ENCODE data around the gene MX2.
"Not testable (repeated sequence)": the region's sequence is repeated elsewhere in the genome, so short reads cannot be mapped to it uniquely, and the experiment has no call there.

Gene MX2

GRCh38 chr21:41358193-41359166, 3.3 kb upstream of the MX2 start:
- Histone ChIP-seq H3K4me1 (ENCODE audit: insufficient read depth, poor library complexity, severe bottlenecking) (no peaks in the 10 kb centered on the region), H3K36me3 (ENCODE audit: low read depth) (no peaks in the 10 kb centered on the region), H3K27me3 (ENCODE audit: insufficient read depth, poor library complexity, severe bottlenecking) (no peaks in the 10 kb centered on the region), H3K4me3 (ENCODE audit: severe bottlenecking) (no peak overlapping the region), H3K27ac (ENCODE audit: poor library complexity, severe bottlenecking) (no peak overlapping the region), H3K9me3 (ENCODE audit: severe bottlenecking) (no peaks in the 10 kb centered on the region)
- DNase-seq (ENCODE audit: low spot score) (no peak), ATAC-seq (ENCODE audit: low read depth) (no peak)
- TF ChIP-seq, protein P1, sequence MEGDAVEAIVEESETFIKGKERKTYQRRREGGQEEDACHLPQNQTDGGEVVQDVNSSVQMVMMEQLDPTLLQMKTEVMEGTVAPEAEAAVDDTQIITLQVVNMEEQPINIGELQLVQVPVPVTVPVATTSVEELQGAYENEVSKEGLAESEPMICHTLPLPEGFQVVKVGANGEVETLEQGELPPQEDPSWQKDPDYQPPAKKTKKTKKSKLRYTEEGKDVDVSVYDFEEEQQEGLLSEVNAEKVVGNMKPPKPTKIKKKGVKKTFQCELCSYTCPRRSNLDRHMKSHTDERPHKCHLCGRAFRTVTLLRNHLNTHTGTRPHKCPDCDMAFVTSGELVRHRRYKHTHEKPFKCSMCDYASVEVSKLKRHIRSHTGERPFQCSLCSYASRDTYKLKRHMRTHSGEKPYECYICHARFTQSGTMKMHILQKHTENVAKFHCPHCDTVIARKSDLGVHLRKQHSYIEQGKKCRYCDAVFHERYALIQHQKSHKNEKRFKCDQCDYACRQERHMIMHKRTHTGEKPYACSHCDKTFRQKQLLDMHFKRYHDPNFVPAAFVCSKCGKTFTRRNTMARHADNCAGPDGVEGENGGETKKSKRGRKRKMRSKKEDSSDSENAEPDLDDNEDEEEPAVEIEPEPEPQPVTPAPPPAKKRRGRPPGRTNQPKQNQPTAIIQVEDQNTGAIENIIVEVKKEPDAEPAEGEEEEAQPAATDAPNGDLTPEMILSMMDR (IDR thresholded peaks at IDR 0.05; ENCODE audit: poor library complexity, severe bottlenecking), result no peak

- H3K4me1 ChIP-seq (ENCODE audit: insufficient read depth, poor library complexity, severe bottlenecking), result no peaks in the 10 kb centered on the region
- no peak for DNase-seq (ENCODE audit: low spot score)
- no peaks in the 10 kb centered on the region for H3K27me3 ChIP-seq (ENCODE audit: insufficient read depth, poor library complexity, severe bottlenecking)
- H3K4me3 ChIP-seq (ENCODE audit: severe bottlenecking), result no peak overlapping the region
- no peaks in the 10 kb centered on the region for H3K36me3 ChIP-seq (ENCODE audit: low read depth)
- no peak overlapping the region for H3K27ac ChIP-seq (ENCODE audit: poor library complexity, severe bottlenecking)
- no peak for ATAC-seq (ENCODE audit: low read depth)
- H3K9me3 ChIP-seq (ENCODE audit: severe bottlenecking), result no peaks in the 10 kb centered on the region
- TF ChIP-seq, protein P1 (IDR thresholded peaks at IDR 0.05; ENCODE audit: poor library complexity, severe bottlenecking), result no peak
Measured at GRCh38 chr21:41359286-41359685, 2.5 kb upstream of the MX2 start.

DNA sequence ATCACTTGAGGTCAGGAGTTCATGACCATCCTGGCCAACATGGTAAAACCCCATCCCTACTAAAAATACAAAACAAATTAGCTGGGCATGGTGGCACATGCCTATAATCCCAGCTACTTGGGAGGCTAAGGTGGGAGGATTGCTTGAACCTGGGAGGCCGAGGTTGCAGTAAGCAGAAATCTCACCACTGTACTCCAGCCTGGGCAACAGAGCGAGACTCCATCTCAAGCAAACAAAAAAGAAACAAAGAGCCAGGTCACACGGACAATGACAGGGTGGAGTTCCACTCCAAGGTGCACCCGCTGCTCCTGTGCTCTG, 2.1 kb upstream of the MX2 start:
- not testable (repeated sequence) for H3K4me1 ChIP-seq (ENCODE audit: insufficient read depth, poor library complexity, severe bottlenecking); ATAC-seq (ENCODE audit: low read depth)

GRCh38 chr21:41360072-41360821, 1.6 kb upstream of the MX2 start:
- H3K27ac ChIP-seq (ENCODE audit: poor library complexity, severe bottlenecking), result no peak overlapping the region
- no peak overlapping the region for H3K4me3 ChIP-seq (ENCODE audit: severe bottlenecking)
- H3K9me3 ChIP-seq (ENCODE audit: severe bottlenecking), result no peaks in the 10 kb centered on the region
- no peaks in the 10 kb centered on the region for H3K36me3 ChIP-seq (ENCODE audit: low read depth)
- no peaks in the 10 kb centered on the region for H3K27me3 ChIP-seq (ENCODE audit: insufficient read depth, poor library complexity, severe bottlenecking)
- no peaks in the 10 kb centered on the region for H3K4me1 ChIP-seq (ENCODE audit: insufficient read depth, poor library complexity, severe bottlenecking)
- DNase-seq (ENCODE audit: low spot score) (no peak), ATAC-seq (ENCODE audit: low read depth) (no peak)
- TF ChIP-seq, protein P1 (IDR thresholded peaks at IDR 0.05; ENCODE audit: poor library complexity, severe bottlenecking), result no peak

More for the DNA sequence above, 2.1 kb upstream of the MX2 start:
- H3K9me3 ChIP-seq (ENCODE audit: severe bottlenecking); H3K4me3 ChIP-seq (ENCODE audit: severe bottlenecking); H3K27me3 ChIP-seq (ENCODE audit: insufficient read depth, poor library complexity, severe bottlenecking); H3K36me3 ChIP-seq (ENCODE audit: low read depth); DNase-seq (ENCODE audit: low spot score); H3K27ac ChIP-seq (ENCODE audit: poor library complexity, severe bottlenecking): not testable (repeated sequence)

DNA sequence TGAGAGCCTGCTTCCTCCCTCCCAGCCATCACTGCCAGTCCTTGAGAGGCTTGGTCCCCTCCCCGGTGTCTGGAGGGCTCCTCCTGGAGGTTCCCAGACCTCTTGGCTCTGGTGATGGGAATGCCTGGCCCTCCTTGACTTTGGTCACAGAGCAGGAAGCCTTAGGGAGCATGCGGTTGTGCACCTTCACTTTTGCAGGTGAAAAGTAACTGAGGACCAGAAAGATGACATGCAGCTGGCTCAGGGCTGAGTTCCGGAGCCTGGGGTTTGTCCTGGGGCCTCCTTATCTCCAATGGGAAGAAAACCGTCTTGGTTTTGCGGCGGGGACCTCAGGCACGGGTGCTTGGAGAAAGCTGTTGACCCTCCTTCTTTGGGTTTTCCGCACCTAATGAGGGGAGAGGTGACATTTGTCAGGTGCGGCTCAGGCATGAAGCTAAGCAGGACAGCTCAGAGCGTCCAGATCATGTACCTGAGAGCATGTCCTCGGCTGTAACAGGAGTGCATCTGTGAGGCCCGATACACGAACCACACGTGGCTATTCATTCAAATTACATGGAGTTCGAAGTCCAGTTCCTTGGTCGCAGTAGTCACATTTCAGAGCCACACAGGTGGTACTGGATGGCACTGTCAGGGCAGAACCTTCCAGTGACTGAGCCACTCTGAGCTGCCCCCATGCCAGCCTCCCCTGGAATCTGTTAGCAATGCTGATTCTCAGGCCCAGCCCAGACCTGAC, 608 bp upstream of the MX2 start:
- H3K27me3 ChIP-seq (ENCODE audit: insufficient read depth, poor library complexity, severe bottlenecking), result no peaks in the 10 kb centered on the region
- no peak overlapping the region for H3K27ac ChIP-seq (ENCODE audit: poor library complexity, severe bottlenecking)
- H3K4me1 ChIP-seq (ENCODE audit: insufficient read depth, poor library complexity, severe bottlenecking), result no peaks in the 10 kb centered on the region
- H3K4me3 ChIP-seq (ENCODE audit: severe bottlenecking), result no peak overlapping the region
- H3K36me3 ChIP-seq (ENCODE audit: low read depth), result no peaks in the 10 kb centered on the region
- TF ChIP-seq, protein P1 (IDR thresholded peaks at IDR 0.05; ENCODE audit: poor library complexity, severe bottlenecking), result no peak
- H3K9me3 ChIP-seq (ENCODE audit: severe bottlenecking), result no peaks in the 10 kb centered on the region
- ATAC-seq (ENCODE audit: low read depth), result no peak
- DNase-seq (ENCODE audit: low spot score), result no peak
